Ascending aorta (tissue), 2 donors: ENCODE results near the gene TMEM234. TPM values are rescaled to one million over a fixed set of nuclear protein-coding genes. Genes with fewer than 3 reads are reported as not detected.

Source experiments
- DNase-seq, 2 donors: peaks; one replicate each; pipeline ENCODE4 v3.0.0-alpha.2; 2019; ENCODE audit warnings: low spot score in 2 of 2
- H3K27ac ChIP-seq, 2 donors: fragments of 200-600 bp; sonication (generic); one replicate each; pipeline ENCODE4 v1.5.1; 2016 to 2017; ENCODE audit warnings: mild to moderate bottlenecking in 1 of 2
- H3K27me3 ChIP-seq: fragments of 200-600 bp; sonication (generic); one replicate; pipeline ENCODE4 v1.5.1; 2017
- H3K36me3 ChIP-seq, 2 donors: fragments of 200-600 bp; sonication (generic); one replicate each; pipeline ENCODE4 v1.5.1; 2016
- H3K4me1 ChIP-seq, 2 donors: fragments of 200-600 bp; sonication (generic); one replicate each; pipeline ENCODE4 v1.5.1; 2016 to 2017; ENCODE audit warnings: mild to moderate bottlenecking in 1 of 2
- H3K4me3 ChIP-seq, 2 donors: fragments of 200-600 bp; sonication (generic); one replicate each; pipeline ENCODE4 v1.5.1; 2016 to 2017; ENCODE audit warnings: mild to moderate bottlenecking in 1 of 2
- H3K9me3 ChIP-seq, 2 donors: fragments of 200-600 bp; sonication (generic); one replicate each; pipeline ENCODE4 v1.5.1; 2016
- CTCF ChIP-seq, 3 experiments: fragments of 200-600 bp in 2 of 3; fragments of 450-650 bp in 1 of 3; sonication (generic) in 2 of 3; IDR thresholded peaks; one replicate each; pipeline ENCODE4 v1.5.1; 2016 to 2019; ENCODE audit warnings: antibody characterized with exemption in 3 of 3, mild to moderate bottlenecking in 1 of 3, moderate library complexity in 1 of 3
- intact Hi-C: fragments of 100-400 bp; cut with DNase I; formaldehyde crosslinking; loops from one replicate; pipeline ENCODE4 v1.15.1; 2023
- total RNA-seq: library from RNA; depleted of rRNA; stranded (reverse); fragments of >200 nt; gene quantifications from one replicate; pipeline ENCODE4 v1.1.0, GENCODE V29; 2016

TMEM234 gene
- total RNA-seq, 1 donor from 2014 or later: 4.0 TPM

DNA sequence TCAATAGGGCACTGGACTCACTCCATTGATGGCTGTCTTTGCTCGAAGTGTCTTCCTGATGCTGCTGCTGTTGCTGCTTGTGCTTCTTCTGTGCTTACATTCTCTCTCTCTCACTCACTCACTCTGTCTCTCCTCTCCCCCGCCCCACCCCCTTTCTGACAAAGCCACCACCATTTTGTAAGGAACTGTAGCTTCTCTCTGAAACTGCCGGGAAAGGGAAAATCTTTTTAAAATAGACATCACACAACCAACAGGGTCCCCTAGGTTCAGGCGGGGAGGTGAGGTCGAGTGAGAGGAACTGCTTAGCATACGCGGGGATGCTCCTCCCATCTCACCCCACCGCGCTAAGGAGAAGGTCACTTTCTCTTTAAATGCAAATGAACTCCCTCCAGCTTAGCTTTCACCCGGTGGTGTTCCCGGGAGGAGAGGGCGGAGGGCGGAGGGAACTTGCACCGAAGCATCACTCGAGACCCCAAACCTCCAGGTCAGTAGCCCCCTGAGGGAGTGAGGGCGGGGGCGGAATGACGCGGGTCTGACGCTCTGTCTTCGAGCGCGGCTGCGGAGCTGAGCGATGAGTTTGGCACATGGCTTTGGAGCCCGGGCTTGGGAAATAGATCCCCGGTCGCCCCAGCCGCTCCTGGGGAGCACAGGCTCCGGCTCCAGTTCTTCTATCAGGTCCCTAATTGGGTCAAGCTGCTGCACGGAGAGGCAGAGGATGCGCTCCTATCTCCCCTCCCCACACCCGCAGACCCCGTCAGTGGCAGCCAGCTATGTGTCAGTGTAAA is 21.7 kb downstream of the TMEM234 start, which contains the start of gene CCDC28B:
Gene CCDC28B (plus strand): TSS at position 370 of the 785 bp plus-strand sequence. CDS start 1,341 bp downstream, outside the sequence.
- Histone ChIP-seq H3K27ac (peak within 1 kb of the TSS; percentile 66 to 68), H3K4me3 (peak within 1 kb of the TSS; percentile 73 to 74), H3K9me3 (no peaks in the 10 kb centered on the region), H3K27me3 (no peaks in the 10 kb centered on the region), H3K36me3 (peaks cover 15 to 32% of the 10 kb centered on the region in 2 donors), H3K4me1 (peaks cover 7 to 21% of the 10 kb centered on the region in 2 donors)
- DNase-seq: peak in 1 of 2 donors; percentile 82
- intact Hi-C loops: loop anchor here (1.0 to 5.0 kb wide), 2 partner anchors 20 to 92 kb away; partner anchors contain the start of gene HDAC1
- no peak for TF ChIP-seq CTCF (IDR thresholded peaks at IDR 0.05)

DNA sequence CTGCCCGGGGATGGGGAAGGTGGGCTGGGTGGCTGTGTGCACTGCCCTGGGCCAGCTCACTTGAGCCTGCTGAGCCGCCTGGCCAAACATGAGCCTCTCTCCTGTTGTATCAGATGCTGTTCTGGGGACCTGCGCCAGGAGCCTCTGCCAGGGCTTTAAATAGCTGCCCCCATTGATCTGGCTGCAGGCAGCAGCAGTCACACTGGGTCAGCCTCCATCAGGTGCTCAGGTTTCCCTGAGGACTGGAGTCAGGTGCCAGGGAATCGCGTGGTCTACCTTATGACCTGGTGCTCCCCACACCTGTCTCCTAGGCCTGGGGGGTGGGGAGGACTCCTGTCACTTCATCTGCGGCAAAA is 22.5 kb downstream of the TMEM234 start:
- intact Hi-C loops: loop anchor here (1.0 to 5.0 kb wide), 2 partner anchors 19 to 93 kb away; partner anchors contain the start of gene HDAC1
- no peak for TF ChIP-seq CTCF (IDR thresholded peaks at IDR 0.05)
- H3K36me3 ChIP-seq: peaks cover 22 to 39% of the 10 kb centered on the region in 2 donors
- H3K27me3 ChIP-seq: no peaks in the 10 kb centered on the region
- H3K27ac ChIP-seq: peak overlapping the region; percentile 66 to 68
- H3K4me3 ChIP-seq: peak overlapping the region; percentile 73 to 74
- H3K4me1 ChIP-seq: peaks cover 7 to 18% of the 10 kb centered on the region in 2 donors
- H3K9me3 ChIP-seq: no peaks in the 10 kb centered on the region
- DNase-seq: peak in 1 of 2 donors; percentile 74

GRCh38 chr1:32199043-32199716 is 23.0 kb downstream of the TMEM234 start:
- H3K27ac ChIP-seq: peak overlapping the region; percentile 66 to 68
- H3K27me3 ChIP-seq: no peaks in the 10 kb centered on the region
- TF ChIP-seq CTCF (IDR thresholded peaks at IDR 0.05): no peak
- H3K4me3 ChIP-seq: no peak overlapping the region
- DNase-seq: no peak
- peaks cover 7 to 18% of the 10 kb centered on the region in 2 donors for H3K4me1 ChIP-seq
- peaks cover 27 to 44% of the 10 kb centered on the region in 2 donors for H3K36me3 ChIP-seq
- no peaks in the 10 kb centered on the region for H3K9me3 ChIP-seq
- intact Hi-C loops: no loop called here

DNA sequence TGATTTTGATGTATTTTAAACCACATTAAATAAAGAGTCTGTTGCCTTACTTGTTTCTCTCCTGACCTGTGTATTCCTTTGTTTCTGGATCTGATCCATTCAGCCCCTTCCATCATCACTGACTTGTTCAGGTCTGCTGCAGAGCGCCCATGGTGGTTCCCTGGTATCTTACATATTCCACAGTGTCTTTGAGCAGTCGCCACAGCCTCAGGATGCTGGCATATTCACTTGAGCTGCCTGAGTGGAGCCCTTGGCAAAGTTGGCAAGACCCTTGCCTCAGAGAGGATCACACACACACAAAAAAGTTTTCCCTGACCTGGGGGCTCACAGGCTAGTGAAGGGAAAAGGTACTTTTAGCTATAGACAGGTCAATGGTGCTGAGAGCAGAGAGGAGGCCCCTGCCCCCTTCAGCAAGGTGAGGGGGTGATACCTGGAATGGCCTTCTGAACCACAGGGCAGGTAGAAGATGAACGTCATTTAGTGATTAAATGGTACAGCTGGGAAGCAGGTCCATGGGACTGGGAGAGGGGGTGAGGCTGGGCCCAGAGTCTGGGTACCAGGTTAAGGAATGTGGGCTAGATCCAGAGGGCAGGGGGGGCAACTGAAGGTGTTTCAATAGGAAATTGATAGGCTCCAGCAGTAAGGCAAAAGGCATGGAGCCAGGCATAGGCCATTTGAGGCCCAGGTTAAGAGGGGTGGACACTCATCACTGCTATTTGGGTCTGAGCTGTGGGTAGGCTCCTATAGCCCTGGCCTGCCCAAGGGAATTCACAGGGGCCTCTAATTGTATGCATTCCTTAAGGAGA is 23.7 kb downstream of the TMEM234 start:
- Histone ChIP-seq H3K4me3 (no peak overlapping the region), H3K27me3 (no peaks in the 10 kb centered on the region), H3K4me1 (peaks cover 7 to 18% of the 10 kb centered on the region in 2 donors), H3K27ac (no peak overlapping the region), H3K9me3 (no peaks in the 10 kb centered on the region), H3K36me3 (peaks cover 35 to 51% of the 10 kb centered on the region in 2 donors)
- no peak for DNase-seq
- intact Hi-C loops: no loop called here
- no peak for TF ChIP-seq CTCF (IDR thresholded peaks at IDR 0.05)

GRCh38 chr1:32197837-32198236 is 24.3 kb downstream of the TMEM234 start:
- no peak for DNase-seq
- peaks cover 7 to 18% of the 10 kb centered on the region in 2 donors for H3K4me1 ChIP-seq
- H3K9me3 ChIP-seq: no peaks in the 10 kb centered on the region
- H3K36me3 ChIP-seq: peaks cover 41 to 57% of the 10 kb centered on the region in 2 donors
- no peak for TF ChIP-seq CTCF (IDR thresholded peaks at IDR 0.05)
- no peaks in the 10 kb centered on the region for H3K27me3 ChIP-seq
- H3K4me3 ChIP-seq: no peak overlapping the region
- intact Hi-C loops: no loop called here
- H3K27ac ChIP-seq: no peak overlapping the region
